NCI-H2171 (cell line): ENCODE data around the gene GRIK1.

ENCODE experiments used
- DNase-seq: peaks from one replicate; lab custom pipeline; 2025; lab: John Stamatoyannopoulos, UW

GRIK1 gene

GRCh38 chr21:29671728-29672127, 268.1 kb downstream of the GRIK1 start:
- no peak for DNase-seq

GRCh38 chr21:29670228-29670627, 269.6 kb downstream of the GRIK1 start:
- DNase-seq: no peak

GRCh38 chr21:29669416-29669815, 270.4 kb downstream of the GRIK1 start:
- no peak for DNase-seq

GRCh38 chr21:29667651-29668050, 272.1 kb downstream of the GRIK1 start:
- DNase-seq: no peak

GRCh38 chr21:29664615-29665014, 275.2 kb downstream of the GRIK1 start:
- DNase-seq: no peak

- DNase-seq: no peak
These were observed 277.9 kb downstream of the GRIK1 start for GRCh38 chr21:29661672-29662442.

- DNase-seq: no peak
These were observed 279.6 kb downstream of the GRIK1 start for GRCh38 chr21:29660047-29660720.

GRCh38 chr21:29658934-29659203, 280.9 kb downstream of the GRIK1 start:
- DNase-seq: no peak

- DNase-seq: no peak
These were observed 281.4 kb downstream of the GRIK1 start for GRCh38 chr21:29658177-29658933.

- no peak for DNase-seq
These were observed 282.4 kb downstream of the GRIK1 start for GRCh38 chr21:29657240-29657989.

GRCh38 chr21:29656504-29657239, 283.1 kb downstream of the GRIK1 start:
- DNase-seq: no peak

- no peak for DNase-seq
These were observed 284.2 kb downstream of the GRIK1 start for GRCh38 chr21:29655577-29655976.

GRCh38 chr21:29654855-29655254, 284.9 kb downstream of the GRIK1 start:
- no peak for DNase-seq

GRCh38 chr21:29654203-29654602, 285.6 kb downstream of the GRIK1 start:
- no peak for DNase-seq

- peak; percentile 8 for DNase-seq
These were observed 289.2 kb downstream of the GRIK1 start for GRCh38 chr21:29650523-29651022.

GRCh38 chr21:29649406-29649814, 290.4 kb downstream of the GRIK1 start:
- DNase-seq: no peak

GRCh38 chr21:29648710-29649240, 291.0 kb downstream of the GRIK1 start:
- no peak for DNase-seq

GRCh38 chr21:29647353-29647781, 292.4 kb downstream of the GRIK1 start:
- no peak for DNase-seq

GRCh38 chr21:29645666-29646553, 293.9 kb downstream of the GRIK1 start:
- no peak for DNase-seq

- DNase-seq: no peak
These were observed 296.5 kb downstream of the GRIK1 start for GRCh38 chr21:29643289-29643688.
